Keratinocyte (primary cell): Measurements from ENCODE around the gene PREP.
A peak's percentile ranks its signal among the peaks of the same experiment; 100 is the strongest.

Experiments
- CTCF ChIP-seq, 3 experiments: IDR thresholded peaks in 1 of 3; conservative IDR thresholded peaks in 1 of 3; optimal IDR thresholded peaks in 1 of 3; 2 replicates in 2 of 3; 3 replicates in 1 of 3; pipeline versions ENCODE3 to v1.5.1; 2011; ENCODE audit warnings: low read length in 3 of 3, mild to moderate bottlenecking in 3 of 3, moderate library complexity in 2 of 3, control low read depth in 1 of 3, inconsistent platforms in 1 of 3; ENCODE audit not compliant: insufficient read depth in 2 of 3; ENCODE audit errors: extremely low read depth in 1 of 3
- EZH2 ChIP-seq: IDR thresholded peaks from one replicate; pipeline ENCODE4 v1.6.1; 2012; ENCODE audit warnings: inconsistent platforms, mild to moderate bottlenecking, low read length, moderate library complexity

GRCh38 chr6:105402939-105403935 lies at the start of gene PREP:
- peak; percentile 83 to 96 (median 83) for TF ChIP-seq CTCF (optimal IDR thresholded peaks at IDR 0.05 in 1 of 3, IDR thresholded peaks at IDR 0.05 in 1 of 3, conservative IDR thresholded peaks at IDR 0.05 in 1 of 3; ENCODE audit: extremely low read depth in 1 of 3, insufficient read depth in 2 of 3, low read length in 3 of 3)
- no peak for TF ChIP-seq EZH2
